Hepatocyte (in vitro differentiated cells): ENCODE data around the gene RHOH. TPM values are rescaled to one million over a fixed set of nuclear protein-coding genes. Genes with fewer than 3 reads are reported as not detected.

Experiments
- DNase-seq: peaks from one replicate; pipeline ENCODE4 v3.0.0-alpha.2; 2016; ENCODE audit warnings: low spot score
- H2AFZ ChIP-seq: fragments of 200-600 bp; sonication (generic); 2 replicates; pipeline ENCODE4 v1.6.0; 2016; ENCODE audit warnings: antibody characterized with exemption, mild to moderate bottlenecking
- H3K27ac ChIP-seq: fragments of 200-600 bp; sonication (generic); 2 replicates; pipeline ENCODE4 v1.5.1; 2016; ENCODE audit warnings: mild to moderate bottlenecking
- H3K27me3 ChIP-seq: fragments of 200-600 bp; sonication (generic); 2 replicates; pipeline ENCODE4 v1.6.1; 2016
- H3K36me3 ChIP-seq: fragments of 200-600 bp; sonication (generic); replicated peaks from 2 replicates; pipeline ENCODE4 v1.5.1; 2016; ENCODE audit warnings: low read depth; ENCODE audit not compliant: insufficient read depth
- H3K4me1 ChIP-seq: fragments of 200-600 bp; sonication (generic); 2 replicates; pipeline ENCODE4 v1.5.1; 2016; ENCODE audit warnings: mild to moderate bottlenecking, moderate library complexity; ENCODE audit not compliant: insufficient read depth
- H3K4me2 ChIP-seq: fragments of 200-600 bp; sonication (generic); 2 replicates; pipeline ENCODE4 v1.6.0; 2016
- H3K4me3 ChIP-seq: fragments of 200-600 bp; sonication (generic); 2 replicates; pipeline ENCODE4 v1.5.1; 2016; ENCODE audit warnings: mild to moderate bottlenecking
- H3K79me2 ChIP-seq: fragments of 200-600 bp; sonication (generic); 2 replicates; pipeline ENCODE4 v1.6.0; 2017; ENCODE audit warnings: mild to moderate bottlenecking
- H3K9me2 ChIP-seq: fragments of 200-600 bp; sonication (generic); replicated peaks from 2 replicates; pipeline ENCODE4 v1.6.0; 2017; ENCODE audit warnings: mild to moderate bottlenecking; ENCODE audit not compliant: insufficient read depth
- H3K9me3 ChIP-seq: fragments of 200-600 bp; sonication (generic); 2 replicates; pipeline ENCODE4 v1.5.1; 2016; ENCODE audit warnings: low read depth, mild to moderate bottlenecking
- H4K20me1 ChIP-seq: fragments of 200-600 bp; sonication (generic); 2 replicates; pipeline ENCODE4 v1.6.0; 2016; ENCODE audit warnings: mild to moderate bottlenecking; ENCODE audit not compliant: insufficient read depth, poor library complexity, severe bottlenecking
- CTCF ChIP-seq: fragments of 200-600 bp; sonication (generic); IDR thresholded peaks from 2 replicates; pipeline ENCODE4 v1.5.1; 2016; ENCODE audit warnings: antibody characterized with exemption, mild to moderate bottlenecking; ENCODE audit not compliant: poor library complexity
- EZH2 ChIP-seq: fragments of 200-600 bp; sonication (generic); IDR thresholded peaks from 2 replicates; pipeline ENCODE4 v1.6.1; 2016; ENCODE audit warnings: antibody characterized with exemption, mild to moderate bottlenecking, borderline replicate concordance
- EZH2phosphoT487 ChIP-seq: fragments of 200-600 bp; sonication (generic); IDR thresholded peaks from one replicate; pipeline ENCODE4 v1.6.1; 2018; ENCODE audit warnings: antibody characterized with exemption, mild to moderate bottlenecking, low read depth, moderate library complexity; ENCODE audit not compliant: unreplicated experiment, severe bottlenecking
- WGBS: methylation state at CpG from one replicate; pipeline ENCODE4 v1.1.6; 2016; ENCODE audit warnings: low lambda C conversion rate; ENCODE audit errors: missing lambda C conversion rate; 5-methylcytosine and 5-hydroxymethylcytosine counted together
- polyA plus RNA-seq: library from polyadenylated mRNA; unstranded; fragments of >200 nt; fragmentation: Nextera tagmentation; extraction: Ambion mirVana; gene quantifications from 2 replicates; pipeline ENCODE4 v1.2.1, GENCODE V29; 2016
- total RNA-seq: library from RNA; depleted of rRNA; stranded (reverse); fragments of >200 nt; gene quantifications from 2 replicates; pipeline ENCODE4 v1.2.3, GENCODE V29; 2014

The RHOH gene
- total and polyA plus RNA-seq, 2 experiments from 2014 or later, result not detected

DNA sequence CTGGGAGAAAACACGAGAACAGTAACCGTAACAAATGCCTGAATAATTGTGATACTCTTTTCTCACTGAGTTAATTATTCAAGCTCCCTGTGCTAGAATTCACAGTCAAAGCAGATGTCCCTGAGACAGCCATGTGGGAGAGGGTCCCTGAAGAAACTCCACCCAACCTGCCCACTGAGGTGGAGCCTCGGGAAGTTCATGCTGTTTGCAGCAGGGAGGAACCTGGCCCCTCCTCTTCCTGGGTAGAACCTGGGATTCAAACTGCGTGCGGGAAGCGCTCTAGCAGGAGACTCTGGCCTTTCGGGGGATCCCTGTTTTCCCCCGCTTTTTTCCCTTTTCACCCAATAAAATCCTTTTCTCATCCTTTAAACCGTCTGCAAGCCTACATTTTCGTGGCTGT lies 20.2 kb upstream of the RHOH start:
- H4K20me1 ChIP-seq, result no peaks in the 10 kb centered on the region
- no peaks in the 10 kb centered on the region for H3K9me2 ChIP-seq
- H3K36me3 ChIP-seq, result no peaks in the 10 kb centered on the region
- H2AFZ ChIP-seq, result peak overlapping the region; percentile 20
- peak overlapping the region; percentile 61 for H3K4me2 ChIP-seq
- no peaks in the 10 kb centered on the region for H3K27me3 ChIP-seq
- H3K79me2 ChIP-seq, result no peaks in the 10 kb centered on the region
- 51% methylated on average over 10 of the region's 10 CpGs for WGBS
- H3K27ac ChIP-seq, result no peak overlapping the region
- TF ChIP-seq EZH2 (no peak), CTCF (no peak), EZH2phosphoT487 (no peak)
- DNase-seq, result no peak
- H3K4me1 ChIP-seq, result no peaks in the 10 kb centered on the region
- H3K9me3 ChIP-seq, result no peaks in the 10 kb centered on the region
- no peak overlapping the region for H3K4me3 ChIP-seq

DNA sequence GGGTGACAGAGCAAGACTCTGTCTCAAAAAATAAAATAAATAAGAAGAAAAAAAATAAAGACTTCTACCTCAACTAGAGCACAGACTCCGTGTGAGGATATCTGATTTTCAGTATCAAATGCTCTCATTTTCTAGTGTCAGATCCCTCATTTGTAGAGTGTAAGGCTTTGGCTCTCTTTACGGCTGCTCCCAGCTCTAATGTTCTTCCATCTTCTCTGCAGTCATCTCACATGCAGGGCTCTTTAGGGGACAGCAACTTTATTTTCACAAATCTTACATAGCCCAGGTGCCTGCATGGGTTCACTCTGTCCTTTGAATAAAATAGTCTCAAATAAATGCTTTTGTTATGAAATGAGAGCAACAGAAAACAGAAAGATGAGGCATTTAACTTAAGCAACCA lies 19.2 kb upstream of the RHOH start:
- Histone ChIP-seq H3K4me3 (no peak overlapping the region), H3K4me1 (no peaks in the 10 kb centered on the region), H4K20me1 (no peaks in the 10 kb centered on the region), H3K36me3 (no peaks in the 10 kb centered on the region), H3K9me2 (no peaks in the 10 kb centered on the region), H3K9me3 (no peaks in the 10 kb centered on the region), H3K79me2 (no peaks in the 10 kb centered on the region), H3K27me3 (no peaks in the 10 kb centered on the region), H3K4me2 (no peak overlapping the region), H3K27ac (no peak overlapping the region), H2AFZ (no peak overlapping the region)
- TF ChIP-seq EZH2phosphoT487, result no peak
- TF ChIP-seq EZH2, result no peak
- no peak for TF ChIP-seq CTCF
- WGBS, result 88% methylated on average over 2 of the region's 2 CpGs
- DNase-seq, result no peak

DNA sequence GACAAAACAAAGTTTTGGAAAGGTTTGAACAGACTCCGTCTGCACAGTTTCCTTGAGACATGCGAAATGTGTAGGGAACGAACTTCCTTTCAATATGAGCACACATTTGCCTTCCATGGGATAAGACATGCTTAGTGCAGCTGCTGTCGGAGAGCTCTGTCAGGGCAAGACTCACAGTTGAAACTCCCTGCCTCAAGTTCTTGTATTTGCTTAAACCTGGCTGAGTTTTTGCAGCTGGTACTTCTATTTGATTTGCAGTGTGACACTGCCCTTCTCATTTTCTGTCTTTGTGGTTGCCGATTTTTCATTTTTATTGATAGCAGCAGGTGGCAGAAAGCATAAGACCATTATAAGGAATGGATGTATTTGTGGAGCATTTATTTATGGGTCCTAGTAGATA lies 18.2 kb upstream of the RHOH start:
- no peaks in the 10 kb centered on the region for H3K4me1 ChIP-seq

More for the DNA sequence above, 18.2 kb upstream of the RHOH start:
- Histone ChIP-seq H3K79me2 (no peaks in the 10 kb centered on the region), H3K36me3 (no peaks in the 10 kb centered on the region), H3K27me3 (no peaks in the 10 kb centered on the region), H2AFZ (no peak overlapping the region), H3K9me2 (no peaks in the 10 kb centered on the region), H3K4me2 (no peak overlapping the region), H3K4me3 (no peak overlapping the region), H4K20me1 (no peaks in the 10 kb centered on the region), H3K27ac (no peak overlapping the region), H3K9me3 (no peaks in the 10 kb centered on the region)
- WGBS, result 60% methylated on average over 5 of the region's 5 CpGs
- no peak for TF ChIP-seq CTCF
- TF ChIP-seq EZH2phosphoT487, result no peak
- no peak for TF ChIP-seq EZH2
- DNase-seq, result no peak
